ENCODE results near the gene NFATC4.
"Not testable (repeated sequence)": the region's sequence is repeated elsewhere in the genome, so short reads cannot be mapped to it uniquely, and the experiment has no call there.

NFATC4 gene

GRCh38 chr14:24339284-24340151 lies 28.5 kb upstream of the NFATC4 start, which contains the start of gene RIPK3:
Gene RIPK3 (minus strand): TSS chr14:24339991. CDS start chr14:24339826, 165 bp downstream.
- peak; percentile 52 to 57 for DNase-seq

DNA sequence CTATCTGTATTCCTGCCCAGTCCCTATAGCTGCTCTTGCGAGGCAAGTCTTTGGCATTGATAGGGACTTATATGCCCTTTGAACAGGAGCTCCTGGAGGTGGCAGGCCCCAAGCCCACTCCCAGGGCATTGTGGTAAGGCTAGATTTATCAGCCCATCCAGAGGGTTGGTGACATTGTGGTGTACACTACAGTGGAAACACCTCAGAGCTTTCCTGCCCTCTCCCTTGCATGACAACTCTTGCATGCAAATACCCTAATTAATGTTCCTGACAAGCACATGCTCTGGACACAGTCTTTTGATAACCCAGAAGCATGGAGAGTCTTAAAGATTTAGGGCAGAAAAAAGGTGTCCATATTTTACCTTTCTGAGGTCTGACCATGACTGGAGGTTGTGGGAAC lies 27.4 kb upstream of the NFATC4 start:
- no peak for DNase-seq

DNA sequence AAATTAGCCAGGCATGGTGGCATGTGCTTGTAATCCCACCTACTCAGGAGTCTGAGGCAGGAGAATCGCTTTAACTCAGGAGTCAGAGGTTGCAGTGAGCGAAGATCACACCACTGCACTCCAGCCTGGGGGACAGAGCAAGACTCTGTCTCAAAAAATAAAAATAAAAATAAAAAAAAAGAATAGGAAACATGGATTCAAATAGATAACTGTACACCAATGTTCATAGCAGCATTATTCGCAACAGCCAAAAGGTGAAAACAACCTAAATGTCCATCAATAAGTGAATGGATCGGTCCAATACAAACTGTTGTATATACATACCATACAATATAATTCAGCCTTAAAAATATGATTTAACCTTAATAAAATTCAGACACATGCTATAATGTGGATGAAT lies 25.1 kb upstream of the NFATC4 start:
- DNase-seq, result no peak

GRCh38 chr14:24343795-24344660 lies 24.0 kb upstream of the NFATC4 start:
- no peak for DNase-seq

GRCh38 chr14:24347134-24347533 lies 20.9 kb upstream of the NFATC4 start:
- no peak for DNase-seq

GRCh38 chr14:24348186-24348585 lies 19.8 kb upstream of the NFATC4 start:
- no peak for DNase-seq

DNA sequence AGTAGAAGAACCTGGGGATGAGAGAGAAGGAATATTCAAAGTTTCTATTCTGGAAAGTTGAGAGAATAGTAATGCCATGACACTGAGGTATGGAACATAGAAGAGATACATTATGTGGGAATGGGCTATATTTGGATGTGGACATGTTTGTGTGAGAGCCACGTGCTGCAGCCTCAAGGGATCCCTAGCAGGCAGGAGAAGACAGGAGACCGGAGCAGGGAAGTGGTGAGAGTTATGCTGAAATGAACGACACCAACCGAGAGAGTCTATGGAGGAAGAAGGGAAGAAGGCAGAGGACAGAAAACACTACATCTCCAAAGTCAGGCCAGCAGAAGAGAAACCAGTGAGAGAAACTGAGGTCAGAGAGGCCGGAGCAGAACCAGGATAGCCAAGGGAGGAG lies 18.2 kb upstream of the NFATC4 start:
- DNase-seq, result no peak

- DNase-seq, result no peak
Observed at GRCh38 chr14:24351517-24351916, 16.5 kb upstream of the NFATC4 start.

- DNase-seq, result no peak
Observed at GRCh38 chr14:24353559-24354481, 14.2 kb upstream of the NFATC4 start.

DNA sequence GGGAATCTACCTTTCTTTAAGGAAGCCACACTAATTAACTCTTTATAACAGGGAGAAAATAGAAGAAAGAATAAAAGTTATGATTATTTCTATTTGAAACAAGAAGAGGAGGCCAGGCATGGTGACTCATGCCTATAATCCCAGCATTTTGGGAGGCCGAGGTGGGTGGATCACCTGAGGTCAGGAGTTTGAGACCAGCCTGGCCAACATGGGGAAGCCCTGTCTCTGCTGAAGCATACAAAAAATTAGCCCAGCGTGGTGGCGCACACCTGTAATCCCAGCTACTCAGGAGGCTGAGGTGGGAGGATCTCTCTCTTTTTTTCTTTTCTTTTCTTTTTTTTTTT lies 13.5 kb upstream of the NFATC4 start:
- DNase-seq, result not testable (repeated sequence)

DNA sequence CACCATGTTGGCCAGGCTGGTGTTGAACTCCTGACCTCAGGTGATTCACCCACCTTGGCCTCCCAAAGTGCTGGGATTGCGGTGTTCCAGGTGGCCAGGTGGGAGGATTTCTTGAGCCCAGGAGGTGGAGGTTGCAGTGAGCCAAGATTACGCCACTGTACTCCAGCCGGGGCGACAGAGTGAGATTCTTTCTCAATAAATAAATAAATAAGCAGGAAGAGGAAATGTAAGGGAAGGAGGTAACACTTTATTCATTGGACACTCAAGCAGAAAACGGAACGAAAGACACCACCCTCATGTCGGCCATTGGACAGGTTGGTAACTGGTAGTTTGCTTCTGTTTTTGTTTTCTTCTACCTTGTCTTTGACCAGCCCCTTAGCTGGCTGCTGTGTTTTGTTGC lies 13.0 kb upstream of the NFATC4 start:
- no peak for DNase-seq

DNA sequence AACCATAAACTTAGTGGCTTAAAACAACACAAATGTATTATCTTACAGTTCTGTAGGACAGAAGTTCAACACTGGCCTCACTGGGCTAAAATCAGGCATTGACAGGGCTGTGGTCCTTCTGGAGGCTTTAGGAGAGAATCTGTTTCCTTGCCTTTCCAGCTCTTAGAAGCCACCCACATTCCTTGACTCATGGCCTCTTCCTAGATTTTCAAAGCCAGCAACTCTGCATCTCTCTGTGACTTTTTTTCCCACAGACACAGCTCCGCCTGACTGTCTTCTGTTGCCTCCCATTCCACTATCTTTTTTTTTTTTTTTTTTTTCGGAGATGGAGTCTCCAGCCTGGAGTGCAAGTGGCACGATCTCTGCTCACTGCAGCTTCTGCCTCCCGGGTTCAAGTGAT lies 11.8 kb upstream of the NFATC4 start:
- DNase-seq, result no peak

DNA sequence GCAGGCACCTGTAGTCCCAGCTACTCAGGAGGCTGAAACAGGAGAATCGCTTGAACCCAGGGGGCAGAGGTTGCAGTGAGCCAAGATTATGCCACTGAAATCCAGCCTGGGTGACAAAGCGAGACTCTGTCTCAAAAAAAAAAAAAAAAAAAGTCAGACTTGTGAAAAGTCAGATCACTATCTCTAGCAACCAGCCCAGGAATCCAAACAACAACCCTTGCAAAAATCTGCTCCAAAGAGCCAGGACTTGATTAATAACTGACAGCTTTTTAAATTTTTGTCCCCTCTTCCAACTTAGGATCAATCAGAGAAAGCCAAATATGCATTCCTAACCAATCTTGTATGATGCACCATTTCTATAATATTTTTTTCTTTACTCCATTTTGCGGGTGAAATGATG lies 7.7 kb upstream of the NFATC4 start:
- no peak for DNase-seq

GRCh38 chr14:24361326-24361725 lies 6.7 kb upstream of the NFATC4 start:
- no peak for DNase-seq

DNA sequence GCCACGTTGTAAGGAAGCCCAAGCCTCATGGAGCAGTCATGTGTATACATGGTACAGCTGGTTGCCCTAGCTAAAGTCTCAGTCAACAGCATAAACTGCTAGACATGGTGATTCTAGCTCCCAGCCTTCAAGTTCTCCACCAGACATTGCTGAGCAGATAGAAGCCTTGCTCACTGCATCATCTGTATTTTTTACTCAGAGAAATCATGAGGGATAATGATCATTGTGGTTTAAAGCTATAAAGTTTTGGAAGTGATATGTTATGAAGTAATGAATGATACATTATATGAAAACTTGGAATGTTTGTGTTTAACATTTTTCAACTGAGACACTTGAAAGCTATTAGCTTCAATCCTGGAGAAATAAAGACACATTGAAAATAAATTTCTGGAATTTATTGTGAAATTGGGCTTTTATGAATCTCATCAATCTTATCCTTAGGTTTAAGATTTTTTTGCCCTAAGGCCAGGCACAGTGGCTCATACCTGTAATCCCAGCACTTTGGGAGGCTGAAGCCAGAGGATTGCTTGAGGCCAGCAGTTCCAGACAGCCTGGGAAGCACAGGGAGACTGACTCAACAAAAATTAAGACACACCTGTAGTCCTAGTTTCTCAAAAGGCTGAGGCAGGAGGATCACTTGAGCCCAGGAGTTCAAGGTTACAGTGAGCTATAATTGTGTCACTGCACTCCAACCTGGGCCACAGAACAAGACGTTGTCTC lies 5.6 kb upstream of the NFATC4 start:
- no peak for DNase-seq

DNA sequence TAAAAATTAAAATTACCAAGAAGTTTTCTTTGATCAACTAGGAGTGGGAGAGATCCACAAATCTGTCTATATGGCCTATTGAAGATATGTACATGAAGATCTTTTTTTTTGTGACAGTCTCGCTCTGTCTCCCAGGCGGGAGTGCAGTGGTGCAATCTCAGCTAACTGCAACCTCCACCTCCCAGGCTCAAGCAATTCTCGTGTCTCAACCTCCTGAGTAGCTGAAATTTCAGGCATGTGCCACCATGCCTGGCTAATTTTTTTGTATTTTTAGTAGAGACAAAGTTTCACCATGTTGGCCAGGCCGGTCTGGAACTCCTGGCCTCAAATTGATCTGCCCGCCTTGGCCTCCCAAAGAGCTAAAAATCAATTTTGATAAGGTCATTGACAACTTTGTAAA lies 4.6 kb upstream of the NFATC4 start:
- no peak for DNase-seq

- DNase-seq, result no peak
Observed at GRCh38 chr14:24364841-24365240, 3.1 kb upstream of the NFATC4 start.

DNA sequence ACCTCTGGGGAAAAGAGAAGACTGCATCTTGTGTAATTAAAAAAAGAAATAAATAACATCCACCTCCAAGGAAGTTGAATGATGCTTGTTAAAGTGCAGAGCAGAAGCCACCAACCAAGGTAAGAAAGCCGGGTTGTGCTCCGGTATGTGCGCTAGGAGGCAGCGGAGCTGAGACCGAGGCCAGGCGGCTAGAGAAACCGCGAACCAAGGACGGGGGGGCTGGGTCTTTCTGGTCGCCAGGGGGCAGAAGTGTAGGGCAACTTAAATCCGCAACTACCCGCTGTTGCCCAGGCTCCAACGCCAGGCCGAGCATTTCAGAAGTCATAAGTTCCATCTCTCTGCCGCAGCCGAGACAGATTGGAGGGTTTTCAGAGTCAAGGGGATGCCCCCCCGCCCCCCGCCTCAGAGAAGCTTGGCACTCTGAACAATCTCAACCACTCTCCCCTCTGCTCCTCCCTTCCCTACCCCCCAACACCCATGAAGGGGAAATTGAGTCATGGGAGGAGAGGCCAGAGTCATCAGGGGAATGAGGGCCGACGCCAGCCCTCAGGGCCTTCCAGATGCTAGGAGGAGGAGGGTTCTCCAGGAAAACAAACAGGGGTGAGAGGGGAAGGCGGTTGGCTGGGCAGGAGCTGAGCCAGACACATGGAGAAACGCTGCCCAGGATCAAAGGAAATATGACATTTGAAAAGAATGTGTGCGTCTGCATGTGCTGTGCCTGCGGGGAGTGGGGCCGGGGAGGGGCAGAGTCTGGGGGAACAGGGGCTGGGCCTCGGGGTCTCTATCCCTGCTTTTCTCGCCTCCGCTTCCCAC lies 2.2 kb upstream of the NFATC4 start:
- peak; percentile 46 to 62 for DNase-seq

GRCh38 chr14:24366413-24366720 lies 1.6 kb upstream of the NFATC4 start:
- no peak for DNase-seq

GRCh38 chr14:24366721-24367513 lies 1.1 kb upstream of the NFATC4 start:
- no peak for DNase-seq

DNA sequence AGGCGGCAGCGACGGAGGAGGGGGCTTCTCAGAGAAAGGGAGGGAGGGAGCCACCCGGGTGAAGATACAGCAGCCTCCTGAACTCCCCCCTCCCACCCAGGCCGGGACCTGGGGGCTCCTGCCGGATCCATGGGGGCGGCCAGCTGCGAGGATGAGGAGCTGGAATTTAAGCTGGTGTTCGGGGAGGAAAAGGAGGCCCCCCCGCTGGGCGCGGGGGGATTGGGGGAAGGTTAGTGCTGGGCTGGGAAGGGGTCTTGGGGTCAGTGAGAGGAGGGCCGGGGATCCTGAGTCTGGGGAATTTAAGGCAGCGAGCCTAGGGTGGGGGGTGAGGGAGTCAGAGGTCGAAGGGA lies 203 bp downstream of the NFATC4 start:
- no peak for DNase-seq

Data from stimulated activated CD4-positive, alpha-beta T cell treated with anti-CD3 and anti-CD28 coated beads, Interleukin-2, amount 100 ng/mL, for 48 hours (primary cell).